Stimulated activated CD8-positive, alpha-beta memory T cell treated with anti-CD3 and anti-CD28 coated beads, Interleukin-15, amount 100 ng/mL, for 48 hours (primary cell): ENCODE results near the gene AP2B1.
"Not testable (repeated sequence)": the region's sequence is repeated elsewhere in the genome, so short reads cannot be mapped to it uniquely, and the experiment has no call there.

ENCODE experiments used
- DNase-seq, 2 donors: peaks; one replicate each; pipeline ENCODE4 v3.0.0-alpha.2; 2020; ENCODE audit warnings: low read depth in 2 of 2

Gene AP2B1

DNA sequence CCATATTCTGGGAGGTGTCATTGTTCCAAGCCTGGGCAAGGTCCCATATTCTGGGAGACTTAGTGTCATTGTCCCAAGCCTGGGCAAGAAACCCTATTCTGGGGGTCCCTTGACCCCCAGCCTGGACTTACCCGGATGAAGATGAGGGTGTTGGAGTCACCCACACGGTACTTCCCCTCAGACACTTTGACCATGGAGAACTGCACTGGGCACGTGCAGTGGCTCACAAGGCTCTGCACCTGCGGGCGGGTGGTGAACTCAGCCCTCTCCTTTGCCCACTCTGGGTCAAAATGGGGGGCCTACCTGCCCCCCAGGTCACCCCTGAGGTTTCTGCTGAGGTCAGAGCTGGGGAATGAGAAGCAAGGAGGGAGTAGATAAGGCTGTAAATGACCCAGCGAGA, 161.9 kb downstream of the AP2B1 start:
- DNase-seq, result no peak

DNA sequence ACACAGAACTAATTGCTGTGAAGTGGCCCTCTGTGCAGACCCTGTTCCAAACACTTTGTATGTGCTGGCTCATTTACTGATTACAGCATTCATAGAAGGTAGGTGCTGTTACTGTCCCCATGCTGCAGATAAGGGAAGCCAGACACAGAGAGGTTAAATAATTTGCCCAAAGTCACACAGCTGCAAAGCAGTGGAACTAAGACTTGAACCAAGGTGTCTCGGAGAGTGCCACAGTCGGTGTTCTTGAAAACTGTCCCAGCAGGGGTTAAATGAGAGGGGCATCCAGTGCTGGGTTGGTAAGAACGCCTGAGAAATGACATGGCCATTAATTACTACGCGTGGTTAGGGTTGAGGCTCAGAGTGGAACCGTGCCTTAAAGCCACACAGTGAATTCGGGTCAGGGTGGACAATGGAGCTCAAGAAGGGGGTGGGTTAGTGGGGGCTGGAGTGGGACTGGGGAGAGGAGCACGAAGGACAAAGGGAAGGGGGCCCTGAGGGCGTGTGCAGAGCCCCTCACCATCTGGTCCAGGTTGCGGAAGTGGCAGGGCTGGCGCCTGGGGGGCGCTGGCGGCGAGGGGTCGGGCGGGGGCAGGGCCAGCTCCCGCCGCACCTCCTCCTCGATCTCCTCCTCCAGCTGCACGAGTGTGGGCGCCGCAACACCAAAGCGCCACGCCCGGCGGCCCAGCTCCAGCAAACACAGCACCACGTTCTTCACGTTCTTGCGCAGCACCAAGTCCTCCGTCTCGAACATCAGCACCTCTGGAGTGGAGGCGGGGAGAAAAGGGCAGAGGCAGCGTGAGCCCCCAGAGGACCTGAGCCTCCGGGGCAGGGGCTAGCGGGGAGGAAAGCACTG, 162.7 kb downstream of the AP2B1 start:
- DNase-seq, result no peak

DNA sequence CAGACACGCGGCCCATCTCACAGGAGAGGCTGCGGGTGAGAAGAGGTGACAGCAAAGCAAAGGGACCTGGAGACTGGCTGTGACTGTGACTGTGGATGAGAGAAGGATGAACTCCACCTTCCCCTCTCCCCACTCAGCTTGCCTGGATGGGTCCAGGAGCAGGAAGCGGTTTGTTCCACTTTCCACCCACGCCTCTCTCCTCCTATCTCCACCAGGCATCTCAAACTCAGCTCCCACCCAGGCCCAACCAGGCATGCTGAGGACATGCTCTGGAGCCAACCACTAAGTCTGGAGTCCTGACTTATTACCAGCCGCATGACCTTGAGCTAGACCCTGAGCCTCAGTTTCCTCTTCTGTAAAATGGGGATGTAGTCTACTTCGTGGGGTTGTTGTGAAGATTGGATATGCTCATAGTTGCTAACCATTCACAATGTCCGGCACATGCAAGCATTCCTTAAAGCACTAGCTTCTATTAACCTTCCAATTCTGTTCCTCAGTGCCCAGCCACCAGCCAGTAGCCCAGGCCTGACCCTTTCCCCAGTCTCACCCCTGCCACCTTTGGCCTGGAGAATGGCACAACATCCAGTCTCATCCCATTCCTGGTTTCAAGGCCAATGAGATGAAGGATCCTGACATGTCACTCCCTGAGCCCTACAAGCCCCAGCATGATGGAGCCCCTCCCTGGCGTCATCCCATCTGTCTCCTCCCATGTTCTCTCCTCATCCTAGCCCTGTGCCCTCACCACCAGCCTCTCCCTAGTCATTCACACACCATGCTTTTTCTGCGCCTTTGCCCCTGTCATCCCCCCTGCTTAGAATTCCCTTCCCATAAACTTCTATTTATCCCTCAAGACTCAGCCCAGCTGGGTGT, 163.6 kb downstream of the AP2B1 start:
- no peak for DNase-seq

DNA sequence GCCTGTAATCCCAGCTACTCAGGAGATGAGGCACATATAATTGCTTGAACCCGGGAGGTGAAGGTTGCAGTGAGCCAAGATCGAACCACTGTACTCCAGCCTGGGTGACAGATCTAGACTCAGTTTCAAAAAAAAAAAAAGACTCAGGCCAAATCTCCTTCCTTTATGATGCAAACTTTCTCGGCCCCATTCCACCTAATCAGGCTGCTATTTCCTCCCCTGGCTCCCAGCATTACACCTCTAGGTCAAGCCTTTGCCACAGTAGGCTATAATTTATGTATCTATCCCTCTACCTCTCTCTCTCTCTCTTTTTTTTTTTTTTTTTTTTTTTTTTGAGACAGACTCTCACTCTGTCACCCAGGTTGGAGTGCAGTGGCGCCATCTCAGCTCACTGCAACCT, 164.4 kb downstream of the AP2B1 start:
- not testable (repeated sequence) for DNase-seq

DNA sequence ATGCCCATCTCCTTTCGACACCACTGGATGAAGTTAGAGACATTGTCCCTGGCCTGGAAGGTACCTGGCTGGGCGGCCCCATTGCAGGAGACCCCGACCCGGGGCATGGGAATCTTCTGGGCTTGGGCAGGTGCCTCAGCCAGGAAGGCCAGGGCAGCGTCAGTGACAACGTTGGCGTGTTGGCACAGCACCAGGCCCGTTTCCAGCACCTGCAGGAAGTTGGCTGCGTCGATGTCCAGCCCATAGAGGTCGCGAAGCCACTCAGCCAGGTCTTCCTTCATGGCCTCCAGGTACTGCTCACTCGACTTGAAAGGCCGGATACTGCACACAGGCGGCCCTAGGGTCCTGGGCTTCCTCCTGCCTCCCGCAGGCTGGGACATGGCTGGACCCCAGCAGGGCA, 165.3 kb downstream of the AP2B1 start:
- DNase-seq, result no peak

DNA sequence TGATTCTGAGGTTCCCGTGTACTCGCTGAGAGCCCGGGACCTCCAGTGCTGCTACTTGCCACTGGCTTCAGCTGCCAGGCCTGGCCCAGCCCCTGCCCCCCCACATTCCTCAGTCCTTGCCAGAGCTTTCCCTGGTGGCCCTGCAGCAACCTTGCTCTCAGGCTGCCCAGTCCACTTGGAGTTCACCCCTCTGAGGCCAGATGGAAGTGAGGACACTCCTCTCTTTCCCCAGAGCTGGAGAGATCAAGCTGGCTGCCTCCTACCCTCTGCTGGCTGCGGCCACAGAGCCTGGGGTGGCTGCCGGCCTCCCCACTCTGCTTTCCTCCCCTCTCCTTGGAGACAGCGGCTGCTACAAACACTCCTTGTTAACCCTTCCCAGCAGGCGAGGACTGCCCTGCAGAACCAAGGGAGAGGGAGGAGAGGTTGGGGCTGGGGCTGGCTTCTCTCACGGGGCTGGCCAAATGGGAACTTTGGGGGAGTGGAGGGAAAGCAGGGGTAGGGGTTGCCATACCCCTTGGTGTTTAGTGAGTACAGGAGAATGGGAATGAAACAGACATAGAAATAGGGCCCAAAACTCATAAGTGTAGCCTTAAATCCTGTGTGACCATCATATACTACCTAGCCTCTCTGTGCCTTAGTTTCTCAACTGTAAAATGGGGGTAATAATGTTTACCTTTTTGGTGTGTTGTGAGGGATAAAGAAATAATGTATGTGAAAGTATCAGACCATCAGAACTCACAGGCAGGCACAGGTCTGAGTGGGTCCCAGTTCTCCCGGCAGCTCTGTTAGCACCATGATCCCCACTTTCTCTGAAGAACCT, 166.0 kb downstream of the AP2B1 start, which contains the start of gene GAS2L2:
TSS of gene GAS2L2 (minus strand) at position 295 of the 820 bp plus-strand sequence. CDS start 389 bp downstream, outside the sequence.
- no peak for DNase-seq

DNA sequence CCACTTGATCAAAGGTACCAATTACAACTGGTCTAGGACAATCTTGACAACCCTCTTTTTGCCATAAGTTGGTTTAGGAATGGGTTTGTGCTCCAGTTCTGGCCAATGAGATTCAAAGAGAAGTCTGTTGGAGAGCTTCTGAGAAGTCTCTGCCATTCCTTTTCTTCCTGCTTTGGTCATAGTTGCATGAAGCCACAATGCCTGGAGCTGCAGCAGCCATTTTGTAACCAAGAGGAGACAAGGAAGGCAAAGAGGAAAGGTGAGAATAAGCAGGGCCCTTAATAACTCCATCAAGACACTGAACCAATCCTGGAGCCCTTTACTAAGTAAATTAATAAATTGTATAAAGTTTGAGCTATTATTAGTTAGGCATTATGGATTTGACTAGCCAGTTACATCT, 170.1 kb downstream of the AP2B1 start:
- no peak for DNase-seq

DNA sequence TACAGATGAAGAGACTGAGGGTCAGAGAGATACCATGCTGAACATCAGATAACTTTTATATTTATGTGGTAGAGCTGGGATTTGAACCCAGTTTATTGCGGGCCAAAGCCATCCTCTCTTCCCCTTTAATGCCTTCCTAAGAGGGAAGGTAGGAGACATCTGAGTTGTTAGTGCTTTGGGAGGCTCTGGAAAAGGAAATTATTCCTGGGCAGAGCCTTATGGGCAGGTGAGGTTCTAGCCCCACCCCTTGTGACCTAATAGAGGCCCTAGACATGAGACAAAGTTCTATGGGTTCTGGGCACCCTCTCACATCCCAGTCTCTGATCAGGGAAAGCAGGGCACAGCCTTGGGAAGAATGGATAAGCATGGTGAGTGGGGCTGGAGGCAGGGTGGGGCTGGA, 173.5 kb downstream of the AP2B1 start, which contains the start of gene C17orf50:
TSS of gene C17orf50 (plus strand) at position 301 of the 400 bp plus-strand sequence. CDS start at position 356, 55 bp downstream.
- no peak for DNase-seq

DNA sequence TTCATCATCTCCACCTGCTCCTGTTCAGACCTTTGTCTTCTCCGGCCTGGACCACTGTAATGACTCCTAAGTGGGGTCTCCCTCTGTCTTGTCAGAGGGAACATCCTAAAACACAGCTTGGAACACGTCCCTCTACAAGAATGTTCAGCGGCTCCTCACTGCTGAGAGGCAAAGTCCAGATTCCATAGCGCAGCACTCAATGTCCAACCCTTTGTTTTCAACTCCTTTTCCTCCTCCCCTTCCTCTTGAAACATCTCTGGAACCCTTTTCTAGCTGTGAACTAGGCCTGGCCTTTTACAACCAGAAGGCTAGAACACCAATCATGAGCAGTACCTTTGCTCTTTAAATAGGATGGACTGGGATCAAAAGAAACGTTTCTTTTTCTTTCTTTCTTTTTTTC, 174.5 kb downstream of the AP2B1 start:
- DNase-seq, result no peak

DNA sequence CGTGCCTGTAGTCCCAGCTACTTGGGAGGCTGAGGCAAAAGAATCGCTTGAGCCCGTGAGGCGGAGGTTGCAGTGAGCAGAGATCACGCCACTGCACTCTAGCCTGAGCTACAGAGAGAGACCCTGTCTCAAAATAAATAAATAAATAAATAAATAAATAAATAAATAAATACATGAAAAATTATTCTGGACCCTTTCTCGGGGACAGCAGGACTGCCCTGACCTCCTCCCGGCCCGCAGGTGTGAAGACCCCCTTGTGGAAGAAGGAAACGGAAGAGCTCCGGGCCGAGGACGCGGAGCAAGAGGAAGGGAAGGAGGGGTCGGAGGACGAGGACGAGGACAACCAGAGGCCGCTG, 176.6 kb downstream of the AP2B1 start:
- no peak for DNase-seq

DNA sequence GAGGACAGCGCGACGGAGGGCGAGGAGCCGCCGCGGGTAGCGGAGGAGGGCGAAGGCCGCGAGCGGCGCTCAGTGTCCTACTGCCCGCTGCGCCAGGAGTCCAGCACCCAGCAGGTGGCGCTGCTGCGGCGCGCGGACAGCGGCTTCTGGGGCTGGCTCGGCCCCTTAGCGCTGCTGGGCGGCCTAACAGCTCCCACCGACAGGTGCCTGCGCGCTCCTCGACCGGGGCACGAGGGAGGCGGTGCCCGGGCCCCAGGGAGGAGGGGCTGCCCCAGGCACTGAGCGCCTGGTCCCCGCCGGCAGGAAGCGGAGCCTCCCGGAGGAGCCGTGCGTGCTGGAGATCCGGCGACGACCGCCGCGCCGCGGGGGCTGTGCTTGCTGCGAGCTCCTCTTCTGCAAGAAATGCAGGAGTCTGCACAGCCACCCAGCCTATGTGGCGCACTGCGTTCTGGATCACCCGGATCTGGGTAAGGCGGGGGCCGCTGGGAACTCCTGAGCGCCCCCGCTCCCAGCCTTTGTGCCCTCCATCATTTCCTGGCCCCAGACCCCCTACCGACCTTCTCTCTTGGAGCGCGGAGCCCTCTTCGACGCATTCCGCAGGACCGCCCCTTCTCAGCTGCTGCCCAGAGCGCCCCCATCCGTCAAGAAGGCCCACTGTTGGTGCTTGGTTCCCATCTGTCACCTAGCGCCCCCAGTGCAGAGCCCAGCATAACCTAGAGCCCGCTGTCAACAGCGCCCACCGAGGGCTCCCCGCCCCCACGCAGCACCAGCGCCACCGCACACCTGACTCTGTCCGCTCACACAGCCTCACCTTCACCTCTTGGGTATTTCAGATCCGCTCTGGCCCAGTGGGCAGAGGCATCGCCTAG, 177.2 kb downstream of the AP2B1 start:
- DNase-seq, result peak; percentile 88 to 92

DNA sequence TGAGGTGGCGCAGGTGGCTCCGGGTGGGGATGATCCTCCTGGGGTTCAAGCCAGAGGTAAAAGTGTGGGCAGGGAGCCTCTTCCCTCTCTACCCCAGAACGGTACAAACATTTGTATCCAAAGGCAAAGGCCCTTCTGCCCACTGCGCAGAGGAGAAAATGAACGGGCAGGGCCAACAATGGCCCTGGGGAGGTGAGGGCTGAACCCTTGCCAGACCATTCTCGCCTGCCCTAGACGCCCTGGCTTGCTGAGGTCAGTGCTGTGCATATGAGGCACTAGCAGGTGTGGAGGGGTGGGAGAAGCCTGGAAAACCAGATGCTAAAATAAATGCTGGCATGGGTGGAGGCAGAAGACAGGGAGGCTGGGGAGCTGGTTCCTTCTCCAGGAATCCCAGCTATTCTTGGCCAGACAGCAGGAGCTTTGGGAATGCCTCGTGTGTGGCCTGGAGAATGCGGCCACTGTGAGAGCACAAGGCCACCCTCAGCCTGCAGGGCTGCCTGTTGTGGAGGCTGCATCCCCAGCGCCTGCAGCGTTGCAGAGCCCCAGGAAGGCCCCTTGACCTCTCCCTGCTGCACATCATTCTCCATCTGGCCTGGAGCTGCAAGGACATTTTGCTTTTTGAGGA, 178.1 kb downstream of the AP2B1 start:
- no peak for DNase-seq

DNA sequence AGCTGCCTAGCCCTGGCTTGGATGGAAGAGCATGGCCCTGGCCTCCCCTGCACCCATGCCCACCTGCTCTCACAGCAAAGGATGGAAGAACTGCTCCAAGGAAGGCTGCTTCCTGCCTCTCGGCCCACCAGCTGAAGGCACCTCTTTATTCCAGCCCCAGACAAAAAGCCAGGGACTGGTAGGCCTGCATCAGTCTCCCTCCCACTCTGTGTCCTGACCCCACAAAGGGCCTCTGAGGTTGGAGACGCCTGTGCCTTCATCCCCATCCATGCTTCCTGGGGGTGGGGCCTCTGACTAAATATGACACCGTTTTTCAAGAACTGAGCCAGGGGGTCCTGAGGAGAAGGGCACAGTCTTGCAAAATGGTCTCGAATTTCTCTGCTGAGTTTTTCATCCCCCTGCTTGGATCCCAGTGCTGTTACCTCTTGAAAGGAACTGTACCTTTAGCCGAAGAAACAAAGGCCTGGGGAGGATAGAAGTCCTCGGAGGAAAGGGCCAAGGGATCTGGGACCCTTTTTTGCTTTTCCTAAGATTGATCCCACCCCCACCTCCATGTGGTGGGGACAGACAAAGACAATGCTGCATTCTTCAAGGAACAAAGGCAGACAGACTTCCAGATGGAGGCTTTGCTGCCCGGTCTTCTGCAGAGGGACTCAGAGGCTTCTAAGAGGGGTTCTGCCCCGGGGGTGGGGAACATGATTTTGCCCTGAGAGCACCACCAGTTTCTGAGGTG, 178.8 kb downstream of the AP2B1 start:
- DNase-seq, result no peak

DNA sequence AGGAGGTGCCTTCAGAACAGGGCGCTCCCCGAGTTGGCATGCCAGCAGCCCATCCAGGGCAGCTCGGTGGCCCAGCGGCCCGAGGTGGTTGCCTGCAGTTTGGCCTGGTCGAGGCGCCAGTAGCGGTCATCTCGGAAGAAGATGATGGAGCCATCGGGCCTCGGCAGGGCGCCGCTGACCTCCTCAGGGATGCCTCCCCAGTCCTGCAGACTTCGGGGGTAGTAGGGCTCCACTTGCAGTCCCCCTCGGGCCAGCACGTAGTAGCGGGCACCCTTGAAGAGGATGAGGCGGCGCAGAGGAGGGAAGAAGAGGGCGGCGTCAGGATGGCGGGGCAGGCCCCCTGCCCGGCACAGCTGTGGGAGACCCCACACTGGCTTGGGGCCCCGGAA, 179.4 kb downstream of the AP2B1 start:
- DNase-seq, result no peak

DNA sequence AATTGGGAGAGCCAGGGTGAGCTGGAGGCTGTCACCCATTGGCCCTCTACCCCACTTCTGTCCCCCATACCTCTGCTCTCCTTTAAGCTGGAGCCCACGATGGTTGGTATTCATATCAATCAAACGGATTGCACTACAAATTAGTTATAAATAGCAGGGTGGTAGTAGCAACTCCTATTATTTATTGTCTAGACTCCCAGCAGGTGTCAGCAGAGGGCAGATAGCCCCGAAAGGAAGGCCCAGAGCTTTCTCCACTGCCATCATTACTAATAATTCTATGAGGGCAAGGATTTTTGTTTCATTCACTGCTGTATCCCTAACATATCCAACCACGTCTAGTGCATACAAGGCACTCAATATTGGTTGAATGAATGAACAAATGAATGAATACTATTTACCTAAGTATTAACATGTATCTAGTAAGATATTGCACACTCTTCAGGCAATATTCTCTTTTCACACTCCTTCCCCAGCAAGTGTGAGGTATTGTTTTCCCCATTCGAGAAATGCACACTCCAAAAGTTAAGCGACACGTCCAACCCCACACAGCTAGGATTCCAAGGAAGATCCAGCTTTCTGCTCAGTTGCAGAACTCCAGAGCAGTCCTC, 179.9 kb downstream of the AP2B1 start:
- DNase-seq, result no peak

DNA sequence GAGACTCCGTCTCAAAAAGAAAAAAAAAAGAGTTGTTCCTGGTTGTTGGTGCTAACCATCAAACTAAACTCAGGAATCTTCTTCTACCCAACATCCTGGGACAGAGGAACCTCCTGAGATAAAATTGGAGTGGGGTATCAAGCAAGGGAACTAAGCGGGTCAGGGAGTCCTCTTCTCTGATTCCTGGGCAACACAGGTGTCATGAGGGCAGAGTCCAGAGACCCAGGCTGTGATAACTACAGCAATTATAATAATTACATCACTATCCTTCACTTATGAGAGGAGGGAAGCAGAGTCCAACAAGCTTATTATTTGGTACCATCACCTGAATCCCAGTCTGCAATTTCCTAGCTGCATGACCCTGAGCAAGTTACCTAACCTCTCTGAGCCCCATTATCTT, 181.7 kb downstream of the AP2B1 start:
- DNase-seq, result no peak

DNA sequence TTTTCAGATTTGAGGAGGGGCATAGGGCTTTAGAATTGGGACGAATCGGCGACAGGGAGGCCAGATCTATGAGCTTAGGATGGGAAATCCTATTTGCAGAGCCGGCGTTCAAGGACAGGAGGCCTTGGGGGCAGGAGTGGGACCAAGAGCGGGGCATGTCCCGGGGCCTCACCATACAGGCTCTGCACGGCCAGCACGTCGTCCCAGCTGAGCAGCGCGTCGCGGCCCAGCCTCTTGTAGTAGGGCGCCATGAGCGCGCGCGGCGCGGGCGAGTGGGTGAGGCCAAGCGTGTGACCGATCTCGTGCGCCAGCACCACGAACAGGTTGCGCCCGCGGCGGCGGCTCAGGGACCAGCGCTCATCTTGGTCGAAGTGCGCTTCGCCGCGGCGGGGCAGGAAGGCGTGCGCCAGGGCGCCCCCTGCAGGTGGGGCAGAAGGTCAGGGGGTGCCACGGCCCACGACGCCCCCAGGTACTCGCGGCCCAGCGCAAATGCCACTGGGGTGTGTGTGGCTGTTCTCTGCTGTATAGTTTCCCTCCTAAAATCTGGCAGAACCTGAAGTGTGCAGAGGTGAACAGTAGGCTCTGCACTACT, 182.9 kb downstream of the AP2B1 start:
- DNase-seq, result no peak

DNA sequence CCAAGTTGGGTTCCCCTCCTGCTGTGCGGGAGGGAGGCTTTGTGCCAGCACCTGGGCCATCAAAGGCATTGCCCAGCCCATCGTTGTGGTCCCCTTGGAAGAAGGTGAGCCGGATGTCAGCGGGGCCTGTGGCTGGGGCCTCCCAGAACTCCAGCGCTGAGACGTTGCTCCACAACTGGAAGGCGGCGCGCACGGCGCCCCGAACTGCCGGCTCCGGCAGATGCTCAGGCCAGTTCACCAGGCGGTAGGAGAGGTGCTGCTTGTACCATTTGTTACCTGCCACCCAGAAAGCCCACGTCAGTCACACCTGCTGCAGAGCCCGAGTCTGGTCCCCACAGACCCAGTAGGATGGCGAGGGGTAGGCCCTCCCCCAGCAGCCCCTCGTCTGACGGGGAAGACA, 186.0 kb downstream of the AP2B1 start:
- no peak for DNase-seq
